ENCODE measurements around the gene PGA3. TPM values are rescaled to one million over a fixed set of nuclear protein-coding genes. Genes with fewer than 3 reads are reported as not detected.
A peak's percentile ranks its signal among the peaks of the same experiment; 100 is the strongest.

The PGA3 gene
- total RNA-seq, 3 donors from 2014 or later = 3.7 to 11.3 TPM; not detected in 1

DNA sequence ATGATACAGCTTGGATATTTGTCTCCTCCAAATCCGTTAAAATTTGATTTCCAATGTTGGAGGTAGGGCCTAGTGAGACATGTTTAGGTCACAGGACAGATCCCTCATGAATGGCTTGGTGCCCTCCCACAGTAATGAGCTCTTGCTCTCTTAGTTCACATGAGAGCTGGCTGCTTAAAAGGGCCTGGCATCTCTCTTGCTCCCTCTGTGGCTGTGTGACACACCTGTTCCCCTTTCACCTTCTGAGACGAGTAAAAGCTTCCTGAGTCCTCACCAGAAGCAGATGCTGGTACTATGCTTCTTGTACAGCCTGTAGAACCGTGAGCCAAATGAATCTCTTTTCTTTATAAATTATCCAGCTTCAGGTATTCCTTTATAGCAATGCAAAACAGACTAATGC, 45.6 kb upstream of the PGA3 start:
- Histone ChIP-seq H3K36me3 (no peaks in the 10 kb centered on the region), H3K4me3 (no peak overlapping the region), H3K27ac (peak overlapping the region; percentile 62 to 67), H3K4me1 (peaks cover 2 to 23% of the 10 kb centered on the region in 2 donors), H3K9me3 (no peaks in the 10 kb centered on the region), H3K27me3 (no peaks in the 10 kb centered on the region)
- TF ChIP-seq POLR2AphosphoS5 (IDR thresholded peaks at IDR 0.05) = no peak
- TF ChIP-seq POLR2A (IDR thresholded peaks at IDR 0.05) = no peak
- TF ChIP-seq, protein P1, sequence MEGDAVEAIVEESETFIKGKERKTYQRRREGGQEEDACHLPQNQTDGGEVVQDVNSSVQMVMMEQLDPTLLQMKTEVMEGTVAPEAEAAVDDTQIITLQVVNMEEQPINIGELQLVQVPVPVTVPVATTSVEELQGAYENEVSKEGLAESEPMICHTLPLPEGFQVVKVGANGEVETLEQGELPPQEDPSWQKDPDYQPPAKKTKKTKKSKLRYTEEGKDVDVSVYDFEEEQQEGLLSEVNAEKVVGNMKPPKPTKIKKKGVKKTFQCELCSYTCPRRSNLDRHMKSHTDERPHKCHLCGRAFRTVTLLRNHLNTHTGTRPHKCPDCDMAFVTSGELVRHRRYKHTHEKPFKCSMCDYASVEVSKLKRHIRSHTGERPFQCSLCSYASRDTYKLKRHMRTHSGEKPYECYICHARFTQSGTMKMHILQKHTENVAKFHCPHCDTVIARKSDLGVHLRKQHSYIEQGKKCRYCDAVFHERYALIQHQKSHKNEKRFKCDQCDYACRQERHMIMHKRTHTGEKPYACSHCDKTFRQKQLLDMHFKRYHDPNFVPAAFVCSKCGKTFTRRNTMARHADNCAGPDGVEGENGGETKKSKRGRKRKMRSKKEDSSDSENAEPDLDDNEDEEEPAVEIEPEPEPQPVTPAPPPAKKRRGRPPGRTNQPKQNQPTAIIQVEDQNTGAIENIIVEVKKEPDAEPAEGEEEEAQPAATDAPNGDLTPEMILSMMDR (IDR thresholded peaks at IDR 0.05) = no peak
- no peak for DNase-seq (ENCODE audit: low spot score in 2 of 2)
- intact Hi-C loops (cut with DNase I; ENCODE audit: low total_unique reads) = loop anchor here (5.0 kb wide), 1 partner anchor 320 kb away; no protein-coding TSS in a partner anchor

DNA sequence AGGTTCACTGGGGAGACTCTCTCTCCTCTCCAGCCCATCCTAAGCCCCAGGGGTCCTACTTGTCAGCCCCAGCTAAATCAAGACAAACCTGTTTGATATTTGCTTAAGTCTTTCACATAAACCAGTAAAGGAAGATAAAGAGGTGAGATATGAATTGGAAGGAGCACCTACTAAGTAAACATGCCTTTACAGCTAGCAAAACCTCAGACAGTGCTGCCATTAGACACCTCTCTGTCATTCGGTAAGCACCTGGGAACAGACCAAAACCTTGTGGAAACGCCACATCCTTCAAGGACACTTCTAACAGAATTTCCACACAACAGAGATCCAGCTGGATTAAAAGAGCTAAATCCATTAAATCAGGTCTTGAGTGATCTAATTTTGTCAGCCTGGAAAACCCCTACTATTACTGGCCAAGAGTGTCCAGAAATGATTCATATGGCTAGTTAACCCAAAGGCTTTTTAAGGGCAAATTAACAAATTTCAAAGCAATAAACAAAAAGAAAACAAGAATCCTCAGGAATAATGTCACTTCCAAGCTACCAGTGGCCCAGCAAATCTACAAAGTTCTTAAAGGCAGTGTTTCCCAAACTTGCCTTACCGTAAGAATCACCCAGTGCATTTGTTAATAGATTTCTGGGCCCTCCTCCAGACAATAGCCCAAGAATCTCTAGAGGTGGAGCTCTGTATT, 44.5 kb upstream of the PGA3 start:
- Histone ChIP-seq H3K9me3 (no peaks in the 10 kb centered on the region), H3K27ac (peak overlapping the region; percentile 62 to 88), H3K4me1 (peaks cover 0 to 18% of the 10 kb centered on the region in 2 donors), H3K4me3 (peak overlapping the region in 1 of 3 donors; percentile 20), H3K36me3 (no peaks in the 10 kb centered on the region), H3K27me3 (no peaks in the 10 kb centered on the region)
- no peak for DNase-seq (ENCODE audit: low spot score in 2 of 2)
- intact Hi-C loops (cut with DNase I; ENCODE audit: low total_unique reads) = loop anchor here (5.0 kb wide), 1 partner anchor 322 kb away; no protein-coding TSS in a partner anchor
- TF ChIP-seq POLR2AphosphoS5 (IDR thresholded peaks at IDR 0.05) = peak in 1 of 3 donors; percentile 21
- TF ChIP-seq, protein P1 (IDR thresholded peaks at IDR 0.05) = no peak

DNA sequence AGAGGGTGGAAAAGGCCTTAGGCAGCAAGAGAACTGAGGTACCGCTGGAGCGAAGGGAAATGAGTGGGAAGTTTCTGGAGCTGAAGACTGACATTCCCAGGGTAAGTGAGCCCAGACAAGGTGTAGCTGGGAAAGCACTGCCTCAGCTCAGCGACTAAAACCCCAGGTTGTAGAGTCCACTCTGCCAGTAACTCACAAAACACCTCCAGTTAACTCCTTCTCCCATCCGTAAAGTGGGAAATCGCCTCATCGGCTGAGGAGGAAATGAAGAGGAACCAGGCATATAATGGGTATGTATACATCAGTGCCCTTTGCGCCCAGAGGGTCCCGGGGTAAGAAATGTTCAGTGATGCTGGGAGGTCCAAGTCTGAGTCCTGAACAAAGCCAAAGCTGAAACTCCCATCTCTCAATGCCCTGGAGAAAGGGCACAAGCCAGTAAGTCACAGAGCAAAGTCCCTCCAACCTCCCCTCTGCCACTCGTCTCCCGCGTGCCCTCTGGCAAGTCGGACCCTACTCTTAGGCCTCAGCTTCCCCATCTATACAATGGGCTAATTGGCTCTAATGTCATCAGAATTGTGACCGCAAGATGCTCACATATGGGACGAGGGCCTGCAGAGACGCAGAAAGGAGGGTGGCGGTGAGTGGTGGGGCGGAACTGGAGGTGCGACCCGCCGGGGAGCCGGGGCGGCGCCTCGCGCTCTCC, 42.7 kb upstream of the PGA3 start:
- intact Hi-C loops (cut with DNase I; ENCODE audit: low total_unique reads) = no loop called here
- H3K27me3 ChIP-seq = no peaks in the 10 kb centered on the region
- peak overlapping the region; percentile 96 to 99 for H3K27ac ChIP-seq
- H3K4me1 ChIP-seq = peaks cover 0 to 14% of the 10 kb centered on the region in 2 donors
- TF ChIP-seq POLR2AphosphoS5 (IDR thresholded peaks at IDR 0.05) (no peak), POLR2A (IDR thresholded peaks at IDR 0.05) (no peak)
- TF ChIP-seq, protein P1 (IDR thresholded peaks at IDR 0.05) = no peak
- H3K36me3 ChIP-seq = no peaks in the 10 kb centered on the region
- no peak for DNase-seq (ENCODE audit: low spot score in 2 of 2)
- no peaks in the 10 kb centered on the region for H3K9me3 ChIP-seq
- peak overlapping the region; percentile 83 to 86 (median 85) for H3K4me3 ChIP-seq

DNA sequence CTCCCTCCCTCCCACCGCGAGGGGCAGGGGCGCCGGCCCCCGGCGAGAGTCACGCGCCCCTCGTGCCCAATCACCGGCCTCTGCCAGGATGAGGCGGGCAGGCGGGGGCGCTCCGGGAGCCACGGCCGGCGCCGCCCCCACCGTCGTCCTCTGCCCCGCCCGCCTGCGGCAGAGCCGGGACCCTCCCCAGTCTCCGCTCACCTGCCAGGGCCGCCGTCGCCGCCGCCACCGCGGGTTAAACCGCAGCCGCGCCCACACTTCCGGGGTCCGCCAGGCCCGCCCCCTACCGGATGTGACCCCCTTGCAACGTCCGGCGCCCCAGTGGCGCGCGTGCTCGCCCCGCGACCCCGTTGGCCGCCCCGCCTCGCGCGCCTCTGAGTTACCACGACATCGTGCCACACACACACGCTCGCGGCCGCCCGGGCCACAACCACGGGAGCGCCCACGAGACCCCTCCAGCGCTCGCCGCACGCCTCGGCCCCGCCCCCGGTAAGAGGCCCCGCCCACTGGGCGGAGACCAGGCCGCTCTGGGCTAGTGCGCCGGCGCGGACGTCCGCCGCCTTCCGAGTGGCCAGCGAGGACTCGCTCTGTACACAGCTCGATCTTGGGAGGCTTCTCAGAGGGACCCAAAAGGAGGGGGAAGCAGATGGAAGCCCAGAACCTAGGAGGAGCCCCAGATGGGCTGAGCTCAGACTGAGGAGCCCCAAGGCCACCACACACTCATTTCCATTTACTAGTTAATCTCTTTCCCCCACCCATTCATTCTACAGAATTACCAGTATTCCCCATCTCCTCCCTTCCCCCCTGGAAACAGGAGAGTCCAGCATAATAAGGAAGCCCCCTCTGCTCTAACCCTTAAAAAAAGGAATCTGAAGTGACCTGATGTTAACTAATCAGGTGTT, 41.9 kb upstream of the PGA3 start, which contains the start of gene VPS37C:
TSS of gene VPS37C (minus strand) at position 237 of the 902 bp plus-strand sequence. CDS start 22,597 bp downstream, outside the sequence.
- Histone ChIP-seq H3K36me3 (no peaks in the 10 kb centered on the region), H3K4me1 (peaks cover 0 to 14% of the 10 kb centered on the region in 2 donors), H3K27ac (peak within 1 kb of the TSS; percentile 96 to 99), H3K4me3 (peak within 1 kb of the TSS; percentile 83 to 86 (median 85)), H3K27me3 (no peaks in the 10 kb centered on the region), H3K9me3 (no peaks in the 10 kb centered on the region)
- TF ChIP-seq POLR2AphosphoS5 (IDR thresholded peaks at IDR 0.05) (peak; percentile 78 to 82 (median 79)), POLR2A (IDR thresholded peaks at IDR 0.05) (peak; percentile 65)
- TF ChIP-seq, protein P1 (IDR thresholded peaks at IDR 0.05) = peak in 2 of 3 donors; percentile 10 to 45
- intact Hi-C loops (cut with DNase I; ENCODE audit: low total_unique reads) = no loop called here
- DNase-seq (ENCODE audit: low spot score in 2 of 2) = peak; percentile 77 to 90
